ENCODE data around the gene BCDIN3D.
"Not testable (repeated sequence)": the region's sequence is repeated elsewhere in the genome, so short reads cannot be mapped to it uniquely, and the experiment has no call there.

BCDIN3D gene

GRCh38 chr12:49872781-49873181, 29.9 kb upstream of the BCDIN3D start:
- no peak for TF ChIP-seq CTCF (IDR thresholded peaks at IDR 0.05; ENCODE audit: insufficient read depth, low read length, missing control alignments)
- no peak for DNase-seq (ENCODE audit: low read depth, low spot score)
- H3K4me3 ChIP-seq (ENCODE audit: low read depth, low read length) = no peak overlapping the region
- ChIA-PET POLR2A (no interaction called here), CTCF (interaction anchor here (1.1 to 12.1 kb wide), 6 partner anchors 14 to 198 kb away, joined by 3 to 121 read pairs (median 8); no protein-coding TSS in a partner anchor)

- DNase-seq (ENCODE audit: low read depth, low spot score) = no peak
- CTCF ChIA-PET = interaction anchor here (1.1 to 12.1 kb wide), 6 partner anchors 9 to 198 kb away, joined by 3 to 121 read pairs (median 8); no protein-coding TSS in a partner anchor
- H3K4me3 ChIP-seq (ENCODE audit: low read depth, low read length) = no peak overlapping the region
- POLR2A ChIA-PET = interaction anchor here (0.6 kb wide), 1 partner anchor 112 kb away, joined by 3 read pairs; no protein-coding TSS in a partner anchor
- TF ChIP-seq CTCF (IDR thresholded peaks at IDR 0.05; ENCODE audit: insufficient read depth, low read length, missing control alignments) = no peak
Observed at GRCh38 chr12:49872381-49872780, 29.5 kb upstream of the BCDIN3D start.

GRCh38 chr12:49871811-49872251, 28.9 kb upstream of the BCDIN3D start:
- CTCF ChIA-PET = interaction anchor here (1.3 to 12.1 kb wide), 7 partner anchors 10 to 203 kb away, joined by 3 to 121 read pairs (median 5); no protein-coding TSS in a partner anchor
- H3K4me3 ChIP-seq (ENCODE audit: low read depth, low read length) = not testable (repeated sequence)
- POLR2A ChIA-PET = interaction anchor here (0.6 kb wide), 1 partner anchor 111 kb away, joined by 3 read pairs; no protein-coding TSS in a partner anchor
- DNase-seq (ENCODE audit: low read depth, low spot score) = peak; percentile 71

GRCh38 chr12:49871263-49871561, 28.3 kb upstream of the BCDIN3D start:
- DNase-seq (ENCODE audit: low read depth, low spot score) = no peak
- ChIA-PET CTCF (interaction anchor here (0.9 to 12.1 kb wide), 11 partner anchors 11 to 203 kb away, joined by 3 to 121 read pairs (median 5); partner anchors contain the start of gene BCDIN3D), POLR2A (no interaction called here)
- no peak for TF ChIP-seq CTCF (IDR thresholded peaks at IDR 0.05; ENCODE audit: insufficient read depth, low read length, missing control alignments)
- H3K4me3 ChIP-seq (ENCODE audit: low read depth, low read length) = no peak overlapping the region

GRCh38 chr12:49870501-49871262, 27.8 kb upstream of the BCDIN3D start:
- CTCF ChIA-PET = interaction anchor here (0.8 to 12.1 kb wide), 11 partner anchors 14 to 204 kb away, joined by 3 to 121 read pairs (median 5); partner anchors contain the start of gene BCDIN3D
- POLR2A ChIA-PET = no interaction called here
- no peak for TF ChIP-seq CTCF (IDR thresholded peaks at IDR 0.05; ENCODE audit: insufficient read depth, low read length, missing control alignments)
- no peak overlapping the region for H3K4me3 ChIP-seq (ENCODE audit: low read depth, low read length)
- DNase-seq (ENCODE audit: low read depth, low spot score) = no peak

GRCh38 chr12:49869816-49870500, 27.1 kb upstream of the BCDIN3D start:
- ChIA-PET CTCF (interaction anchor here (0.8 to 12.1 kb wide), 19 partner anchors 12 to 205 kb away, joined by 3 to 121 read pairs (median 7); partner anchors contain the start of genes BCDIN3D and TMBIM6), POLR2A (interaction anchor here (1.4 kb wide), 1 partner anchor 40 kb away, joined by 4 read pairs; no protein-coding TSS in a partner anchor)
- H3K4me3 ChIP-seq (ENCODE audit: low read depth, low read length) = no peak overlapping the region
- DNase-seq (ENCODE audit: low read depth, low spot score) = no peak
- no peak for TF ChIP-seq CTCF (IDR thresholded peaks at IDR 0.05; ENCODE audit: insufficient read depth, low read length, missing control alignments)

All from AG04449 (cell line).